CD4-positive, CD25-positive, alpha-beta regulatory T cell (primary cell): ENCODE results near the gene PTER. TPM values are rescaled to one million over a fixed set of nuclear protein-coding genes. Genes with fewer than 3 reads are reported as not detected.

Experiments
- ATAC-seq, 2 donors: fragments of 150-1000 bp; cut with Tn5 transposase; one replicate each; pipeline ENCODE4 v1.10.0; 2021; ENCODE audit warnings: low read depth in 2 of 2, moderate number of reproducible peaks in 2 of 2, moderate library complexity in 1 of 2
- DNase-seq, 3 donors: peaks; one replicate each; pipeline versions ENCODE4 v3.0.0 to v3.0.0-alpha.2; 2012 to 2022; ENCODE audit warnings: mixed read lengths in 1 of 3
- H3K27ac ChIP-seq: one replicate; pipeline ENCODE4 v1.7.0; 2013; ENCODE audit warnings: mild to moderate bottlenecking, low read length; ENCODE audit not compliant: insufficient read depth, poor library complexity, severe bottlenecking
- H3K27me3 ChIP-seq: one replicate; pipeline ENCODE4 v1.7.0; 2013; ENCODE audit warnings: low read length; ENCODE audit not compliant: control insufficient read depth, insufficient read depth
- H3K36me3 ChIP-seq: one replicate; pipeline ENCODE4 v1.7.0; 2013; ENCODE audit warnings: mild to moderate bottlenecking, low read length, moderate library complexity; ENCODE audit not compliant: control insufficient read depth, insufficient read depth
- H3K4me1 ChIP-seq: 2 replicates; pipeline ENCODE4 v1.7.0; 2013; ENCODE audit warnings: mild to moderate bottlenecking, low read length; ENCODE audit not compliant: insufficient read depth, control insufficient read depth, poor library complexity, severe bottlenecking
- H3K4me3 ChIP-seq: one replicate; pipeline ENCODE4 v1.7.0; 2013; ENCODE audit warnings: low read depth, mild to moderate bottlenecking, low read length, moderate library complexity
- H3K9me3 ChIP-seq, 2 experiments: 1 replicate in 1 of 2; 2 replicates in 1 of 2; pipeline ENCODE4 v1.7.0; 2013; ENCODE audit warnings: low read length in 2 of 2, mild to moderate bottlenecking in 1 of 2, moderate library complexity in 1 of 2; ENCODE audit not compliant: control insufficient read depth in 2 of 2
- H3K27ac Mint-ChIP-seq, 3 donors: one replicate each; pipeline ENCODE4 v1.8.0; 2020 to 2022; ENCODE audit warnings: mild to moderate bottlenecking in 3 of 3, mixed read lengths in 3 of 3, moderate library complexity in 2 of 3
- H3K27me3 Mint-ChIP-seq: one replicate; pipeline ENCODE4 v1.8.0; 2022; ENCODE audit warnings: mild to moderate bottlenecking, mixed read lengths
- H3K36me3 Mint-ChIP-seq: one replicate; pipeline ENCODE4 v1.8.0; 2020; ENCODE audit warnings: mixed read lengths
- H3K4me1 Mint-ChIP-seq, 4 donors: one replicate each; pipeline ENCODE4 v1.8.0; 2020 to 2022; ENCODE audit warnings: mixed read lengths in 4 of 4, mild to moderate bottlenecking in 1 of 4
- H3K4me3 Mint-ChIP-seq, 4 donors: one replicate each; pipeline ENCODE4 v1.8.0; 2020 to 2022; ENCODE audit warnings: mild to moderate bottlenecking in 4 of 4, mixed read lengths in 4 of 4, moderate library complexity in 3 of 4
- H3K9me3 Mint-ChIP-seq, 7 donors: one replicate each; pipeline ENCODE4 v1.8.0; 2020 to 2022; ENCODE audit warnings: mixed read lengths in 7 of 7, mild to moderate bottlenecking in 3 of 7, moderate library complexity in 2 of 7
- polyA plus RNA-seq, 4 donors: library from polyadenylated mRNA; unstranded; fragments of 300-500 nt; fragmentation: Illumina TruSeq; gene quantifications; one replicate each; pipeline ENCODE4 v1.2.3, GENCODE V29; 2021
- total RNA-seq: library from RNA; stranded (reverse); gene quantifications from one replicate; pipeline ENCODE4 v1.2.3, GENCODE V29; 2022

The PTER gene
- total and polyA plus RNA-seq, 5 donors from 2014 or later, result 17.8 to 38.4 (median 26.2) TPM

- Mint-ChIP-seq H3K27ac (no peak overlapping the region), H3K27me3 (no peaks in the 10 kb centered on the region), H3K4me1 (peaks cover 0 to 28% (median 21%) of the 10 kb centered on the region in 4 donors), H3K9me3 (no peaks in the 10 kb centered on the region), H3K4me3 (no peak overlapping the region), H3K36me3 (peaks cover 49% of the 10 kb centered on the region)
- ATAC-seq (no peak), DNase-seq (no peak)
- Histone ChIP-seq H3K4me3 (no peak overlapping the region), H3K27me3 (no peaks in the 10 kb centered on the region), H3K9me3 (no peaks in the 10 kb centered on the region), H3K4me1 (no peaks in the 10 kb centered on the region), H3K27ac (no peak overlapping the region), H3K36me3 (peaks cover 17% of the 10 kb centered on the region)
These were observed 57.2 kb downstream of the PTER start for GRCh38 chr10:16493884-16494536.

GRCh38 chr10:16497911-16498310 is 61.1 kb downstream of the PTER start:
- Histone ChIP-seq H3K27ac (no peak overlapping the region), H3K9me3 (no peaks in the 10 kb centered on the region), H3K27me3 (no peaks in the 10 kb centered on the region), H3K36me3 (peaks cover 4% of the 10 kb centered on the region), H3K4me1 (no peaks in the 10 kb centered on the region), H3K4me3 (no peak overlapping the region)
- H3K9me3 Mint-ChIP-seq, result no peaks in the 10 kb centered on the region
- H3K4me1 Mint-ChIP-seq, result peaks cover 0 to 25% (median 16%) of the 10 kb centered on the region in 4 donors
- H3K27ac Mint-ChIP-seq, result peak overlapping the region in 1 of 3 donors; percentile 26
- H3K4me3 Mint-ChIP-seq, result no peak overlapping the region
- H3K36me3 Mint-ChIP-seq, result peaks cover 32% of the 10 kb centered on the region
- no peaks in the 10 kb centered on the region for H3K27me3 Mint-ChIP-seq
- no peak for ATAC-seq
- no peak for DNase-seq

GRCh38 chr10:16505161-16505560 is 68.4 kb downstream of the PTER start:
- ATAC-seq (no peak), DNase-seq (no peak)
- H3K9me3 ChIP-seq, result no peaks in the 10 kb centered on the region
- H3K4me3 ChIP-seq, result no peak overlapping the region
- H3K27ac ChIP-seq, result no peak overlapping the region
- Mint-ChIP-seq H3K27me3 (no peaks in the 10 kb centered on the region), H3K9me3 (no peaks in the 10 kb centered on the region), H3K4me3 (no peak overlapping the region), H3K27ac (no peak overlapping the region), H3K4me1 (peaks cover 4 to 16% (median 12%) of the 10 kb centered on the region in 4 donors), H3K36me3 (peaks cover 19% of the 10 kb centered on the region)
- peaks cover 31% of the 10 kb centered on the region for H3K36me3 ChIP-seq
- H3K27me3 ChIP-seq, result no peaks in the 10 kb centered on the region
- H3K4me1 ChIP-seq, result no peaks in the 10 kb centered on the region

- no peaks in the 10 kb centered on the region for H3K27me3 ChIP-seq
- H3K9me3 ChIP-seq, result no peaks in the 10 kb centered on the region
- Mint-ChIP-seq H3K9me3 (no peaks in the 10 kb centered on the region), H3K27ac (no peak overlapping the region), H3K4me3 (no peak overlapping the region), H3K36me3 (peaks cover 15% of the 10 kb centered on the region), H3K4me1 (peaks cover 0 to 10% (median 5%) of the 10 kb centered on the region in 4 donors), H3K27me3 (no peaks in the 10 kb centered on the region)
- H3K27ac ChIP-seq, result no peak overlapping the region
- no peaks in the 10 kb centered on the region for H3K4me1 ChIP-seq
- no peak for DNase-seq
- ATAC-seq, result no peak
- H3K4me3 ChIP-seq, result no peak overlapping the region
- H3K36me3 ChIP-seq, result peaks cover 53% of the 10 kb centered on the region
These were observed 73.2 kb downstream of the PTER start for GRCh38 chr10:16509996-16510395.

- H3K4me1 ChIP-seq, result no peaks in the 10 kb centered on the region
- no peak overlapping the region for H3K27ac ChIP-seq
- no peak for ATAC-seq
These were observed 74.0 kb downstream of the PTER start for GRCh38 chr10:16510843-16511242.

GRCh38 chr10:16518822-16519221 is 82.0 kb downstream of the PTER start:
- no peaks in the 10 kb centered on the region for H3K9me3 ChIP-seq
- H3K27ac ChIP-seq, result no peak overlapping the region
- Mint-ChIP-seq H3K36me3 (peaks cover 11% of the 10 kb centered on the region), H3K4me1 (peaks cover 0 to 16% (median 8%) of the 10 kb centered on the region in 4 donors), H3K9me3 (no peaks in the 10 kb centered on the region), H3K27me3 (peaks cover 34% of the 10 kb centered on the region), H3K27ac (no peak overlapping the region), H3K4me3 (peak overlapping the region in 3 of 4 donors; percentile 84 to 90 (median 88))
- H3K27me3 ChIP-seq, result peaks cover 12% of the 10 kb centered on the region
- DNase-seq, result peak in 1 of 3 donors; percentile 10
- no peak for ATAC-seq
- H3K4me1 ChIP-seq, result peaks cover 19% of the 10 kb centered on the region
- H3K36me3 ChIP-seq, result peaks cover 5% of the 10 kb centered on the region
- H3K4me3 ChIP-seq, result no peak overlapping the region

More at GRCh38 chr10:16510843-16511242, 74.0 kb downstream of the PTER start:
- DNase-seq, result no peak
- no peak overlapping the region for H3K4me3 ChIP-seq
- Mint-ChIP-seq H3K4me3 (no peak overlapping the region), H3K4me1 (peaks cover 0 to 10% (median 5%) of the 10 kb centered on the region in 4 donors), H3K9me3 (no peaks in the 10 kb centered on the region), H3K27me3 (no peaks in the 10 kb centered on the region), H3K27ac (no peak overlapping the region), H3K36me3 (peaks cover 15% of the 10 kb centered on the region)
- no peaks in the 10 kb centered on the region for H3K27me3 ChIP-seq
- H3K36me3 ChIP-seq, result peaks cover 46% of the 10 kb centered on the region
- no peaks in the 10 kb centered on the region for H3K9me3 ChIP-seq

GRCh38 chr10:16519250-16519907 is 82.6 kb downstream of the PTER start:
- H3K4me1 Mint-ChIP-seq, result peaks cover 0 to 16% (median 8%) of the 10 kb centered on the region in 4 donors

More at GRCh38 chr10:16519250-16519907, 82.6 kb downstream of the PTER start:
- no peaks in the 10 kb centered on the region for H3K9me3 Mint-ChIP-seq
- H3K9me3 ChIP-seq, result no peaks in the 10 kb centered on the region
- H3K36me3 ChIP-seq, result peaks cover 4% of the 10 kb centered on the region
- H3K27me3 ChIP-seq, result peaks cover 15% of the 10 kb centered on the region
- H3K27ac Mint-ChIP-seq, result no peak overlapping the region
- peaks cover 19% of the 10 kb centered on the region for H3K4me1 ChIP-seq
- H3K27me3 Mint-ChIP-seq, result peaks cover 40% of the 10 kb centered on the region
- DNase-seq (no peak), ATAC-seq (no peak)
- H3K4me3 Mint-ChIP-seq, result peak overlapping the region; percentile 84 to 90 (median 88)
- no peak overlapping the region for H3K4me3 ChIP-seq
- no peak overlapping the region for H3K27ac ChIP-seq
- H3K36me3 Mint-ChIP-seq, result peaks cover 11% of the 10 kb centered on the region
